DMS 273 (cell line): ENCODE results near the gene HPCAL4.

Experiments
- DNase-seq: peaks from one replicate; lab custom pipeline; 2025; ENCODE audit not compliant: unreplicated experiment; lab: John Stamatoyannopoulos, UW

The HPCAL4 gene

GRCh38 chr1:39704757-39705156 is 13.5 kb upstream of the HPCAL4 start:
- DNase-seq: no peak

DNA sequence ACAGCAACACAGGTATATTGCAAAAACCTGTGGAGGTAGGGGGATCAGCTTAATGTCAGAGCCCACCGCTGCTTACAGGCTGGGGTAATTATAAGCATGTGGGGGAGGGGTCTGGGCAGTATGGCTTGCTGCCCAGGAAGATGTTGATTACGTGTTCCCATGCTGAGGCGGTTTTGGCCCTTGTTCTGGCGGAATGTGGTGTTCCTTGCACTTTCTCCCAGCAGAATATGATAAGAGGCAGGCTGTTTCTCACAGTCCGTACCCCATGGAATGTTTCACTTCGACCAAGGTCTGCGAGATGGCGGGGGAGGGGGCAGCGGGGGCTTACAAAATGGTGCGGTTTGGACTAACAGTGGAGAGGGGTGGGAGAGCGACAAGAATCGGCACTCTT is 9.8 kb upstream of the HPCAL4 start:
- peak; percentile 95 for DNase-seq

DNA sequence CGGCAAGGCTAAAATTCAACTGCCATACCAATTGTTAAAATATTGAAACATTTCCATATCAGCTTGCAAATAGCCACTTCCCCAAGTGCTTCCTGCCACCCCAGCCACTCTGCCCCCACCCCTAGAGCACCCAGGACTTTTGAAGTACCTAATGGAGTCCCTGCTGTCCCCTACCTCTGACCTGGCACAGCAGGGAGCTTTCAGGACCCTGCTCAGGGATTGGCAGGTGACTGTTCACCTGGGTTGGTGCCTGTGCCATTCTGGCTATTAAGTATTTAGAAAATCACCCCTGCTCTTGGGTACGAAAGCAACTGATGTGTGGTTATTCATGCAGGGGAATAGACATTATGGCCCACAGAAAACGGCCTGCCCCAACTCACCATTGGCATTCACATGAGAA is 9.1 kb upstream of the HPCAL4 start:
- DNase-seq: no peak

DNA sequence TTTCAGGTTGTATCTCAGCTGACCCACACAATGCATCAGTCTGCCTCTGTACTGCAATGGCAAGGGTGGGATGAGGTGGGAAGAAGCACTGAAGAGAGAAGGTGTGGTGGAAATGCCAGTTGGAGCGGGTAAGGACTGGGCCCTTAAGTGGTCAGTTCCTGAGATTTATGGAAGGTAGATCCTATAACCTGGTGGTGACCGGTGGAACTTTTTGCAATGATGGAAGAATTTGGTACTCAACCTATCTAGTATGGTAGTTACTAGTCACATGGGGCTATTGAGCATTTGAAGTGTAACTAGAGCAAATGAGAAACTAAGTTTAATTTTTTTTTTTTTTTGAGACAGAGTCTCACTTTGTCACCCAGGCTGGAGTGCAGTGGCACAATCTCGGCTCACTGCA is 8.2 kb upstream of the HPCAL4 start:
- DNase-seq: no peak

DNA sequence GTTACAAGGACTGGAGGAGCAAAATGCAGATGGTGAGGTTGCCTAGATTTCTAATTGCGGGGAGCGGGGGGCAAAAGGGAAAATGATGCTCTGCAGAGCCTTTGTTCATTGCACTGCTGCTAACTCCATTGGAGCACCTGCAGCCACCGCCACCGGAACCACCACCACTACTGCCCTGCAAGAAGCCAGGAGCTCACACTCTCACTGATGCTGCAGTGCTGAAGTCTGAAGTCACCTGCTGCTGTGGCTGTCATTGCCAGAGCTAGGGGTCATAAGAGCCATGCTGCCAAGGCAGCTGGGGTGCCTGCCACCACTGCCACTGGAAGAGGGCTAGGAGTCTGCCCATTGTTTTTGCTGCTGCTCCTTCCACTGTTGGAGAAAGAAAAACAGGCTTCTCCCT is 7.3 kb upstream of the HPCAL4 start:
- no peak for DNase-seq

- DNase-seq: no peak
Measured at GRCh38 chr1:39696448-39696847, 5.2 kb upstream of the HPCAL4 start.

DNA sequence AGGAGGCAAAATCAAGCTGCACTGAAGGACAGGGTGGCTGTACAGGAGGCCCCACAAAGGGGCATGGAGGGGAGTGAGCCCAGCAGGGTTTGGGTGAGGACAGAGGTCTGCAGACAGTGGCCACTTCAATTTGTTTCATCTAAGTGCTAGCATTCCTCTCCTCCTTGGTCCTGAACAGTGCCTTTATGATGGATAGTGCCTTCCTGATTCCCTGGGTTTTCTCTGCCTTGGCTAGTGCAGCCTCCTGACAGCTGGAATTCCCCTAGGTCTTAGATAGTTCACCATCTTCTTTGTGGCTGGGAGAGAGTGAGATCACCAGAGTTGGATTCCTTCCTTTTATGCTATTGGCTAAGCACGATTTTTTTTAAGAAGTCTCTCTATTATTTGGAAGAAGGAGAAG is 3.8 kb upstream of the HPCAL4 start:
- DNase-seq: no peak

GRCh38 chr1:39694026-39694425 is 2.8 kb upstream of the HPCAL4 start:
- DNase-seq: no peak

- peak; percentile 99 for DNase-seq
Measured at GRCh38 chr1:39692152-39693074, 1.2 kb upstream of the HPCAL4 start.

- DNase-seq: no peak
Measured at GRCh38 chr1:39690794-39691382, 345 bp downstream of the HPCAL4 start.

DNA sequence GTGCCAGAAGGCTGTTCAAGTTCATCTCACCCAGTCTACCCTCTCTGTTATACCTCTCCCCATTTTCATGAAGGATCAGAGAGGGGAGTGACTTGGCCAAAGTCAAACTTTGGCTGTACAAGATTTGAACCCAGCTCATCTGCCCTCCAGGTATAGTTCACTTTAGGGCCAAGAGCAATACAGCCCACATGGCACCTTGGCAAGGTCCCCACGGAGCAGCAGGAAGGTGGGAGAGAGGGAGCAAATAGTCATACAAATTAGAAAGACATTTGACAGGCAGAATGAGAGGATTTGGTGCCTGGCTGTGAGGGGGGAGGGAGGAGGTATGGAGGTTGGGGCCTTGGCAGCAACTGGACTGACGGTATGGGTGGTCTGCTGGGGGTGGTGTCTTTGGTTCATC is 1.0 kb downstream of the HPCAL4 start:
- no peak for DNase-seq

DNA sequence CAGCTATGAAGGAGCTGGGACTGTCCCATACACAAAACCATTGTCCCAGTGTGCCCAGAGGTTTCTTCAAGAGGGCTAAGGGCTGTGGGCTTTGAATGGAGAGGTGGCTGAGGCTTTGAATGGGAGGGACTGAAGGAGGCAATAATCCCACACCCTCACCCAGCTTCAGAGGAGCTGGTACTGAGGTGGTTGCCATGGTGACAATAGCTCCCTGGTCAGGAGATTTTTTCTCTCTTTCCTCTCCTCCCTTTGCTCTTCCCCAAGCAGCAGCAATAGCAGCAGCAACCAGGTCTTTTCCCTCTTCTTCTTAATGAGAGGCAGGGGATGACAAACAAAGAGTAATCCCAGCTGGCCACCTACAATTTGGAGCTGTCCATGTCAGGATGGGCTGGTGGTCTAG is 1.6 kb downstream of the HPCAL4 start:
- DNase-seq: peak; percentile 98

DNA sequence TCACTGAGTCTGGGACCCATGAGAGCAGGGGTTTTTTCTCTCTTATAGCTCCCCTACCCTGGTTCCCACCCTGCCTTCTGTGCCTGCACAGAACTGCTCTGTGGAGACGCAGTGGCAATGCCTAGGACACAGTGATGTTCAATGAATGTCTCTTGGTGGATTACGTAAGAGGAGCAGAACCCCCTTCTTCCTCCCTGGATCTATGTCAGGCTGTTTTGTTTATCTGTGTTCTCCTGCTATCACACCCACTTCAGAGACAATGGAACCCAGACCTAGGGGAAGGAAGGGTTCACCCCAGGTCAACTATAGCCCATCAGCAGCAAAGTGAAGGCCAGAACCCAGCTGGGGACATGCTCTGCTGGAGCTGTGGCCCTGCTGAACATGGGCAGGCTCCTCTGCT is 2.0 kb downstream of the HPCAL4 start:
- no peak for DNase-seq

DNA sequence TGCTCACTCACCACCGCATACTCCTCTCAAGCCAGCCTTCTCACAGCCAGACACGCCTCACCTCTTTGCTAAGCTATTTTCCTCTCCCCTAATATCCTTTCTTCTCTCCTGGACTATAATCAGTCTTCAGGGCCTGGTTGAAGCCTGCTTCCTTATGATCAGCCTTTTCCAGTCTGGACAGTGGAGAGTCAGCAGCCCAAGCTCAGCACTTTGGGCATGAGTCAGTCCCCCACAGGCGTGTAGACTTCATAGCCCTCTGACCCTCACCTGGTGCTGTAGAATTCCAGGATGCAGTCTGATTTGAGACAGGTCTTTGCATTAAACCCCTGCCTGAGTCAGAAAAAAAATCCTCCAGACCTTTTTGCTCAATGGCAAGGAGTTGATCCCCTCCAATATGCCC is 2.5 kb downstream of the HPCAL4 start:
- DNase-seq: no peak

- DNase-seq: no peak
Measured at GRCh38 chr1:39687243-39687642, 4.0 kb downstream of the HPCAL4 start.

DNA sequence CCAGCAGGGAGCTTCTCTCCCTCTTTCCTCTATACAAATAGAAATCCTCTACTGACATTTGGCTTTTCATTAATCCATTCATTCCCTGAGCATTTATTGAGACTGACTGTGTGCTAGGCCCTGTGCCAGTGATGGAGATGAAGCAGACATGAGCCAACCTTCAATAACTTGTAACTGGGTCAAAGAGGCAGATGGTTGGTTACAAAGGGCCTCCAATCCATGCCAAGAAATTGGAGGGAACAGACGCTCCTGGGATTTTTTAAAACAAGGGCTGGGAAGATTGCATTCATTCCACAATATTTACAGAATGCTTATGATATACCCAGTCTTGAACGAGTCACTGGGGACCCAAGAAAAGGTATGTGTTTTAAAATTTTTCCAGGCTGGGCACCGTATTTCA is 6.2 kb downstream of the HPCAL4 start:
- peak; percentile 95 for DNase-seq

- no peak for DNase-seq
Measured at GRCh38 chr1:39684313-39684664, 6.9 kb downstream of the HPCAL4 start.

DNA sequence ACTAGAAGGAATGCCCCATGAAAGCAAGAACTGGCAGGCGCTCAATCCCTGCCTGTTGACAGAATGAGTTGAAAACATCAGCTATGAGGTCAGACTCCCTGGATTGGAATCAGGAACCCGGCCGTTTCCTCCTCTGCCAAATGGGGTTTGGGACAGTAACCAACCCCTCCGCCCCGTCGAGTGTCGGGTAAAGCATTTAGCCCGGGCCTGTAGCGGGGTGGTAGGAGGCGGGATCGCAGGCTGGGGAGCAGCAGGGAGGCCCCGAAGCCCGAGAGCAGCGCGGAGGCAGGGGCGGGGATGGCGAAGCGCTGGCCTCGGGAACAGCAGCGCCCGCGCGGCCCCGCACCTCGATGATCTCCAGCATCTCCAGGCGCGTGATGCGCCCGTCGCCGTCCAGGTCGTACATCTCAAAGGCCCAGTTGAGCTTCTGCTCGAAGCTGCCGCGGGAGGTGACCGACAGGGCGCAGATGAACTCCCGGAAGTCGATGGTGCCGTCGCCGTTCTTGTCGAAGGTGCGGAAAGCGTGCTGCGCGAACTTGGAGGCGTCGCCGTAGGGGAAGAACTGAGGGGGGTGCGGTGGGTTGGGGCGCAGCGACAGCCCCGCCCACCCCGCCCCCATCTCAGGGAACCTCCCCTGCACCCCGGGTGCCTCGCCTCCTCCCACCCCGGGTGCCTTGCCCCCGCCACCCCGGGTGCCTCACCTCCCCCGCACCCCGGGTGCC is 7.5 kb downstream of the HPCAL4 start:
- DNase-seq: no peak

DNA sequence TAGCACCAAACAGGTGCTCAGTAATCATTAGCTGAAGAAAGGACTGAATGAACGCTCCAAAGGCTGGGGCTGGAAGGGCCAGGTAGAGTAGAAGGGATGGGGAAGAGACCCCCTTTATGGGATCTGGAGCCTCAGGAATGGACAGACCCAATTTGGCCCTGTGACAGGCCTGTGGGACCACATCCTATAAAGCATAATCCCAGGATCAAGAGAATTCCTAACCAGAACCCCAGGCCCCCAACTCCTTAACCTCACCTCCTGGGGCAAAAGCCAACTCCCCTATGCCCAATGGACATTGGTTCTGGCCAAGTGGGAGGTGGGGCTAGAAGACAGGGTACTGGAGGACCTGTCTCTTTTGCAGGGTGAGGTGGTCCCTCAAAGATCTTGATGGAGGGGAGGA is 9.2 kb downstream of the HPCAL4 start:
- DNase-seq: no peak

GRCh38 chr1:39681294-39681693 is 9.9 kb downstream of the HPCAL4 start:
- DNase-seq: no peak

- DNase-seq: no peak
Measured at GRCh38 chr1:39680751-39681150, 10.5 kb downstream of the HPCAL4 start.

- no peak for DNase-seq
Measured at GRCh38 chr1:39679821-39680220, 11.4 kb downstream of the HPCAL4 start.
